ENCODE data around the gene NIPA2.

- no peak for TF ChIP-seq CTCF (IDR thresholded peaks at IDR 0.05)
- TF ChIP-seq POLR2A (IDR thresholded peaks at IDR 0.05): no peak
Observed at GRCh38 chr15:22867886-22868285, 29.4 kb downstream of the NIPA2 start.

All from uterus (tissue), 2 donors.